ENCODE measurements around the gene METAP1D. TPM values are rescaled to one million over a fixed set of nuclear protein-coding genes. Genes with fewer than 3 reads are reported as not detected.
A peak's percentile ranks its signal among the peaks of the same experiment; 100 is the strongest.

The METAP1D gene
- polyA plus RNA-seq, 1 experiment = 8.3 TPM

DNA sequence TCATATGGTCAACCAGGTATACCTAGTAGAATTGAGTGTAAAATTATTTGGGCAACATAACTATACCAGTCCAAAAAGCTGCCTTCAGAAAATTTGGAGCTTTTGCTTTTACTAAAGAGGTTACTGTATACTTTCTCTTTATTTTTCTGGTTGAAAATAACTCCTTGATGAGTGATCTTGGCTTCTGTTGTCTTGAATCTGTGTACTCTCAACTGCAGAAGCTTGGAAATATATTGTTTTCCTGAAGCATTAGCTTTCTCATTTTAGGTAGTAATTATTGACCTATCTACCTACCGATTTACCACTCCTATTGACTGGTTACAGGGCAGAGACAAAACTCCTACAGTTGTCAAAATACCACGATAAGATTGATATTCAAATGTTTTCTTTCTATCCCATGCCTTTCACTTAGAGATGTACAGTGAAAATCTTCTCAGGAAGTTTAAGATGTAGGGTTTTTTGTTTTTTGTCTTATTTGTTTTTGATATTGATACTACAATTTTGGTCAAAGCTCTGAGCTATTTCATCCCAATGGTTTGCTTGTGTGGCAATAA is 49.9 kb downstream of the METAP1D start:
- no peak overlapping the region for H3K4me3 ChIP-seq (ENCODE audit: low read depth, low read length)
- POLR2A ChIA-PET = no interaction called here
- no peak overlapping the region for H3K27ac ChIP-seq (ENCODE audit: low read depth, low read length)
- DNase-seq (ENCODE audit: low read depth, low spot score) = no peak
- H3K9me3 ChIP-seq (ENCODE audit: control insufficient read depth, insufficient read depth, low read length) = no peaks in the 10 kb centered on the region
- CTCF ChIA-PET = no interaction called here
- H3K27me3 ChIP-seq (ENCODE audit: control insufficient read depth, insufficient read depth, low read length) = no peaks in the 10 kb centered on the region
- TF ChIP-seq, protein P1, sequence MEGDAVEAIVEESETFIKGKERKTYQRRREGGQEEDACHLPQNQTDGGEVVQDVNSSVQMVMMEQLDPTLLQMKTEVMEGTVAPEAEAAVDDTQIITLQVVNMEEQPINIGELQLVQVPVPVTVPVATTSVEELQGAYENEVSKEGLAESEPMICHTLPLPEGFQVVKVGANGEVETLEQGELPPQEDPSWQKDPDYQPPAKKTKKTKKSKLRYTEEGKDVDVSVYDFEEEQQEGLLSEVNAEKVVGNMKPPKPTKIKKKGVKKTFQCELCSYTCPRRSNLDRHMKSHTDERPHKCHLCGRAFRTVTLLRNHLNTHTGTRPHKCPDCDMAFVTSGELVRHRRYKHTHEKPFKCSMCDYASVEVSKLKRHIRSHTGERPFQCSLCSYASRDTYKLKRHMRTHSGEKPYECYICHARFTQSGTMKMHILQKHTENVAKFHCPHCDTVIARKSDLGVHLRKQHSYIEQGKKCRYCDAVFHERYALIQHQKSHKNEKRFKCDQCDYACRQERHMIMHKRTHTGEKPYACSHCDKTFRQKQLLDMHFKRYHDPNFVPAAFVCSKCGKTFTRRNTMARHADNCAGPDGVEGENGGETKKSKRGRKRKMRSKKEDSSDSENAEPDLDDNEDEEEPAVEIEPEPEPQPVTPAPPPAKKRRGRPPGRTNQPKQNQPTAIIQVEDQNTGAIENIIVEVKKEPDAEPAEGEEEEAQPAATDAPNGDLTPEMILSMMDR (IDR thresholded peaks at IDR 0.05; ENCODE audit: low read depth, low read length) = no peak

DNA sequence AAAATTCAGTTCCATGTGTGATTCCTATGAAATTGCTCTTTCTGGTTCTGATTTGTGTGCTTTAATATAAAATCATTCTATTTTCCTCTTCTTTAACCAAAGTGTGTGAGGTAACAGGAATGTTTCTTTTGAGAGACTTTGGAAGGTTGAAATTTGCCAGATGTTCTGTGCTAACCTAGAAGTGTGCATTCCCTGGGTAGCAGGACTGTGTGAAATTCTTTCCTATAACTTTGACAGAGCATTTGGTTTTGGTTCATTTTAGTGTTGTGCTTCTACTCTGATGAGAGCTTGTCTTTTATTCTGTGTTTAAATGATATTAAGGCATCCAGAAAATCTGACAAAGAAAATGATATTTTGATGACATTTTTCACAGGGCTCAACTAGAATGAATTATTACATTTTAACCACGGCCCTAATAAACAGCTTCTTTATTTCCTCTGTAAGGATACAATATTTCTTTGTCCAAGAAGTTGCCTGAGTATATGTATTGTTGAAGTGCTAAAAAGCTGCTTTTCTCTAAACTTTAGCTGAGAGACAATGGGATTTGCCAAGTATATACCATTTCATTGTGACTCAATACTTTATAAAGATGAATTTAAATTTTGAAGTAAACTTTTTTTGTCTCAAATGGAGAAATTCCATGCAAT is 50.8 kb downstream of the METAP1D start:
- Histone ChIP-seq H3K4me3 (ENCODE audit: low read depth, low read length) (no peak overlapping the region), H3K27ac (ENCODE audit: low read depth, low read length) (no peak overlapping the region), H3K9me3 (ENCODE audit: control insufficient read depth, insufficient read depth, low read length) (no peaks in the 10 kb centered on the region), H3K27me3 (ENCODE audit: control insufficient read depth, insufficient read depth, low read length) (no peaks in the 10 kb centered on the region)
- ChIA-PET CTCF (interaction anchor here (0.9 kb wide), 1 partner anchor 13 kb away, joined by 3 read pairs; no protein-coding TSS in a partner anchor), POLR2A (interaction anchor here (0.6 kb wide), 1 partner anchor 40 kb away, joined by 6 read pairs; no protein-coding TSS in a partner anchor)
- TF ChIP-seq, protein P1 (IDR thresholded peaks at IDR 0.05; ENCODE audit: low read depth, low read length) = no peak
- no peak for DNase-seq (ENCODE audit: low read depth, low spot score)

DNA sequence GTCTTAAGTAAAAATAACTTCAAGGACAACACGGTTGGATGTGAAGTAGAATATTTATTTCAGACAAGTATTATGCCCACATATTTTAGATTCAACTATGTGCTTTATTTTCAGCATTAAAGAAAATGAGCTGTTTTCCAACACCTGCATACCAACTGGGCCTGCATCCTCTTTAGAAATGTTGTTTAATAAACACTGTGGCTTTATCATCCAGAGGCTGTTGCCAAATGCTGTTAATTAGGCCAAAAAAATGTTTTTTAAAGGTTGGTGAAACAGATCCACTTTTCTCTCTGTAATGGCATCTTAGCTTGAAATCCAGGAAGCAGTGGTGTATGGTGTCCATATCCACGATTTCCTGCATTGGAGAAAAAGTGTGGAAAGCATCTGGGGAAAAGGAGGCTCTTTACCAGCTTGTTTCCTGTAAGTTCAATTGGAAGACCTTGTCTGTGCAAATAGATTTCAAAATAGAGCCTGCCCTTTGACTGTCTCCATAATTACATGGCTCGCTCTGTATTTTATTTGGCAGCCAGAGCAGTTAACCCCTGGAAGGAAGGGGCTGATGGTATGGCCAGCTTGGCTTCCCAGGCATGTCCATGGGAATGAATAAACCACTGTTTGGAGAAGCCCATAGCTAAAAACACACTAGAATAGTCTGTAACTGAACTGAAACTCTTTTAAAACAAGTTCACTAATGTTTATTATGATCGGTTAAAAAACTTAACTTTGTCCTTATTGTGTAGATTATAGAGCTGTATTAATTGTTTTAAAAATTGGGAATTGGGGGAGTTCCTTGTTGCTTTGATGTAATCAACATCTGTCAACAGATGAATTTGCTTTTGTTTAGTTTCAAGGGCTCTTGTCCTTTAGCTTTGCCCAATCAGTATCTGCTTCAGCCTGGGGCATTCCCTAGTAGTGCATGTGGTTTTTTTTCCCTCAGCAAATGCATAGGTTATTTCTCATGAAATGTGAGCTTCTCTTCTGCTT is 52.5 kb downstream of the METAP1D start:
- TF ChIP-seq, protein P1 (IDR thresholded peaks at IDR 0.05; ENCODE audit: low read depth, low read length) = no peak
- POLR2A ChIA-PET = interaction anchor here (1.2 kb wide), 1 partner anchor 30 kb away, joined by 4 read pairs; no protein-coding TSS in a partner anchor
- Histone ChIP-seq H3K9me3 (ENCODE audit: control insufficient read depth, insufficient read depth, low read length) (no peaks in the 10 kb centered on the region), H3K27ac (ENCODE audit: low read depth, low read length) (no peak overlapping the region), H3K27me3 (ENCODE audit: control insufficient read depth, insufficient read depth, low read length) (no peaks in the 10 kb centered on the region), H3K4me3 (ENCODE audit: low read depth, low read length) (peak overlapping the region; percentile 1; the same call in 1 of the 2 replicates)
- CTCF ChIA-PET = no interaction called here
- no peak for DNase-seq (ENCODE audit: low read depth, low spot score)

DNA sequence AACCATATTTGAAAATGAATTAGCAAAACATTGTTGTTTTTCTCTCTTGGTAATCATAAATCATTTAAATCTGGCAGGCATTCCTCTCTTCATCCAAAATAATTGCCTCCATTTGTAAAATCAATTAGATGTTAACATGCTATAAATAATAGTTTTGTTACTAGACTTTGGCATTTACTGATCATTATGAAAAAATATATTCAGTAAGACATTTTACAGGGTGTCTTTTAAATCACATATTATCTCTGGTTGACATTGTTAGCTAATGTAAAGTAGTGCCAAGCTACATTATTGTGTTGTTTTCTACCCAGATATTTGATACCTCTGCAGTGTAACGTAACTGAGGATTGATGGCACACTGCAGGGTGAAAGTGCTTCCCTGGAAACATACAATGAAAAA is 53.7 kb downstream of the METAP1D start:
- POLR2A ChIA-PET = no interaction called here
- H3K27ac ChIP-seq (ENCODE audit: low read depth, low read length) = no peak overlapping the region
- CTCF ChIA-PET = no interaction called here
- H3K9me3 ChIP-seq (ENCODE audit: control insufficient read depth, insufficient read depth, low read length) = no peaks in the 10 kb centered on the region
- H3K4me3 ChIP-seq (ENCODE audit: low read depth, low read length) = no peak overlapping the region
- TF ChIP-seq, protein P1 (IDR thresholded peaks at IDR 0.05; ENCODE audit: low read depth, low read length) = no peak
- no peaks in the 10 kb centered on the region for H3K27me3 ChIP-seq (ENCODE audit: control insufficient read depth, insufficient read depth, low read length)
- DNase-seq (ENCODE audit: low read depth, low spot score) = no peak
